ENCODE data around the gene EIF5B. TPM values are rescaled to one million over a fixed set of nuclear protein-coding genes. Genes with fewer than 3 reads are reported as not detected.

The EIF5B gene
- total and polyA plus RNA-seq, 2 of the 4 experiments (the other 2 are of a cell fraction) = 19.7 to 21.8 TPM

- Histone ChIP-seq H3K9me3 (ENCODE audit: control insufficient read depth, insufficient read depth, low read length) (no peaks in the 10 kb centered on the region), H3K27me3 (ENCODE audit: control insufficient read depth, insufficient read depth, low read length) (no peaks in the 10 kb centered on the region), H4K91ac (ENCODE audit: insufficient read depth, low read depth, low read length) (no peak overlapping the region), H2BK15ac (ENCODE audit: low read depth, low read length) (no peak overlapping the region), H3K36me3 (ENCODE audit: control insufficient read depth, insufficient read depth, low read length) (peaks cover 31% of the 10 kb centered on the region), H3K4me1 (ENCODE audit: control insufficient read depth, insufficient read depth, low read length) (peaks cover 11% of the 10 kb centered on the region), H4K8ac (ENCODE audit: low read depth in 2 of 2, low read length in 2 of 2) (no peak overlapping the region), H3K18ac (ENCODE audit: low read depth, low read length) (no peak overlapping the region), H3K56ac (ENCODE audit: extremely low read depth, insufficient read depth, low read length) (no peak overlapping the region), H3K79me1 (ENCODE audit: low read depth in 1 of 2, low read length in 2 of 2) (peaks cover 5 to 26% of the 10 kb centered on the region in 2 experiments; a peak in 3 of 4 replicates), H3K4ac (ENCODE audit: low read depth, low read length) (no peak overlapping the region), H3K27ac (ENCODE audit: insufficient read depth, low read length) (no peak overlapping the region), H3K9me1 (ENCODE audit: insufficient read depth, low read length) (peaks cover 15% of the 10 kb centered on the region), H2BK5ac (ENCODE audit: low read depth, low read length, poor library complexity, severe bottlenecking) (no peak overlapping the region), H2AFZ (replicated peaks; ENCODE audit: low read length, poor library complexity) (no peak overlapping the region), H4K20me1 (ENCODE audit: insufficient read depth, low read length) (peaks cover 13% of the 10 kb centered on the region; the same call in 1 of the 2 replicates), H2AK9ac (replicated peaks; ENCODE audit: low read depth, low read length, poor library complexity) (peak overlapping the region; percentile 17), H3K4me2 (ENCODE audit: low read depth, low read length) (no peak overlapping the region), H3K23ac (ENCODE audit: low read depth, low read length) (no peak overlapping the region), H2BK20ac (ENCODE audit: low read depth, low read length) (no peak overlapping the region), H3K9ac (ENCODE audit: low read depth, low read length) (no peak overlapping the region), H2AK5ac (ENCODE audit: low read depth, low read length) (no peak overlapping the region; the same call in 1 of the 2 replicates), H3K14ac (replicated peaks; ENCODE audit: low read depth, low read length) (no peak overlapping the region), H3K4me3 (ENCODE audit: insufficient read depth, low read depth, low read length) (no peak overlapping the region), H4K5ac (ENCODE audit: low read depth, low read length) (no peak overlapping the region), H2BK120ac (ENCODE audit: low read depth, low read length) (no peak overlapping the region)
- ATAC-seq (ENCODE audit: low read depth) (peak; percentile 71), DNase-seq (no peak)
- WGBS, 2 experiments (ENCODE audit: extremely low coverage in 2 of 2, insufficient read length in 1 of 2) = no CpG with 5 or more reads among the region's 1 CpG
- CTCF ChIA-PET = no interaction called here
- POLR2A ChIA-PET (ENCODE audit: unreplicated experiment) = no interaction called here
- in situ Hi-C loops (cut with MboI; ENCODE audit: low sequenced_read_pairs) = no loop called here
- no TSS peak for BruUV-seq (replicated peaks)
- TF ChIP-seq RAD21 (IDR thresholded peaks at IDR 0.05; ENCODE audit: low read length) (no peak), CEBPB (IDR thresholded peaks at IDR 0.05; ENCODE audit: low read depth, low read length) (no peak), RCOR1 (IDR thresholded peaks at IDR 0.05; ENCODE audit: insufficient replicate concordance, low read length) (no peak), POLR2A (IDR thresholded peaks at IDR 0.05; ENCODE audit: low read depth, low read length) (no peak), FOS (IDR thresholded peaks at IDR 0.05; ENCODE audit: low read depth, low read length) (no peak), MAZ (IDR thresholded peaks at IDR 0.05; ENCODE audit: borderline replicate concordance, low read depth, low read length) (no peak), SMC3 (IDR thresholded peaks at IDR 0.05; ENCODE audit: low read depth, low read length) (no peak), BHLHE40 (IDR thresholded peaks at IDR 0.05; ENCODE audit: low read depth, low read length) (no peak), NFE2L2 (IDR thresholded peaks at IDR 0.05; ENCODE audit: low read depth, low read length) (no peak), MXI1 (IDR thresholded peaks at IDR 0.05; ENCODE audit: borderline replicate concordance, low read depth, low read length) (no peak), MAFK (IDR thresholded peaks at IDR 0.05; ENCODE audit: low read depth, low read length) (no peak), CHD1 (IDR thresholded peaks at IDR 0.05; ENCODE audit: low read depth, low read length) (no peak), RFX5 (IDR thresholded peaks at IDR 0.05; ENCODE audit: low read depth, low read length) (no peak)
- TF ChIP-seq, protein P1, sequence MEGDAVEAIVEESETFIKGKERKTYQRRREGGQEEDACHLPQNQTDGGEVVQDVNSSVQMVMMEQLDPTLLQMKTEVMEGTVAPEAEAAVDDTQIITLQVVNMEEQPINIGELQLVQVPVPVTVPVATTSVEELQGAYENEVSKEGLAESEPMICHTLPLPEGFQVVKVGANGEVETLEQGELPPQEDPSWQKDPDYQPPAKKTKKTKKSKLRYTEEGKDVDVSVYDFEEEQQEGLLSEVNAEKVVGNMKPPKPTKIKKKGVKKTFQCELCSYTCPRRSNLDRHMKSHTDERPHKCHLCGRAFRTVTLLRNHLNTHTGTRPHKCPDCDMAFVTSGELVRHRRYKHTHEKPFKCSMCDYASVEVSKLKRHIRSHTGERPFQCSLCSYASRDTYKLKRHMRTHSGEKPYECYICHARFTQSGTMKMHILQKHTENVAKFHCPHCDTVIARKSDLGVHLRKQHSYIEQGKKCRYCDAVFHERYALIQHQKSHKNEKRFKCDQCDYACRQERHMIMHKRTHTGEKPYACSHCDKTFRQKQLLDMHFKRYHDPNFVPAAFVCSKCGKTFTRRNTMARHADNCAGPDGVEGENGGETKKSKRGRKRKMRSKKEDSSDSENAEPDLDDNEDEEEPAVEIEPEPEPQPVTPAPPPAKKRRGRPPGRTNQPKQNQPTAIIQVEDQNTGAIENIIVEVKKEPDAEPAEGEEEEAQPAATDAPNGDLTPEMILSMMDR (conservative IDR thresholded peaks at IDR 0.05; ENCODE audit: low read depth, low read length) = no peak
- TF ChIP-seq, protein P2, sequence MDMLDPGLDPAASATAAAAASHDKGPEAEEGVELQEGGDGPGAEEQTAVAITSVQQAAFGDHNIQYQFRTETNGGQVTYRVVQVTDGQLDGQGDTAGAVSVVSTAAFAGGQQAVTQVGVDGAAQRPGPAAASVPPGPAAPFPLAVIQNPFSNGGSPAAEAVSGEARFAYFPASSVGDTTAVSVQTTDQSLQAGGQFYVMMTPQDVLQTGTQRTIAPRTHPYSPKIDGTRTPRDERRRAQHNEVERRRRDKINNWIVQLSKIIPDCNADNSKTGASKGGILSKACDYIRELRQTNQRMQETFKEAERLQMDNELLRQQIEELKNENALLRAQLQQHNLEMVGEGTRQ (IDR thresholded peaks at IDR 0.05; ENCODE audit: low read depth, low read length) = no peak
- intact Hi-C loops (cut with micrococcal nuclease) = no loop called here
- dilution Hi-C loops (cut with HindIII; ENCODE audit: low sequenced_read_pairs, unreplicated experiment) = no loop called here
These were observed 82.8 kb downstream of the EIF5B start for GRCh38 chr2:99420031-99420430.
